ENCODE data around the gene RAI1. TPM values are rescaled to one million over a fixed set of nuclear protein-coding genes. Genes with fewer than 3 reads are reported as not detected.
A peak's percentile ranks its signal among the peaks of the same experiment; 100 is the strongest.

Gene RAI1
- total and polyA plus RNA-seq, 5 donors from 2014 or later = 0.80 to 11.4 (median 1.1) TPM

DNA sequence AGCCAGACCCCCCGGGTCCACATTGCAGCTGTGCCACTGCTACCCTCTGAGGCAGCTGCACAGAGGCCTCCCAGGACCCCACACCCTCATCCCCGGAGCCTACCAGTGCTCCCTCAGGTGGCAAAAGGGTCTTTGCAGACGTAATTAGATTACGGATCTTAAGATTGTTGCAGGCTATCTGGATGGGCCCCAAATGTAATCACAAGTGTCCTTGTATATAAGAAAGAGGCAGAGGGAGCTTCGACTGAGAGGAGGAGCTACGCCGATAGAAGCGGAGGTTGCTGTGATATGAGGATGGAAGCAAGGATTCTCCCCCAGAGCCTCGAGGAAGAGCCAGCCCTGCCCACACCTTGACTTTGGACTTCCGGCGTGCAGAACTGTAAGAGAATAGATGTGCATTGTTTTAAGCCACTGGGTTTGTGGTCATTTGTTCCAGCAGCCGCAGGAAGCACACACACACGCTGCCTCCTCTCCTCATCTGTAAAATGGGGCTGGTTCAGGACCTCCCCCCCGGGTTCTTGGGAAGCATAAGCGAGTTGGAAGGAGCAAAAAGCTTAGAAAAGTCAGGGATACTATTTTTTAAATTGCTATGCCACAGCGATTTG lies 10.5 kb upstream of the RAI1 start:
- no peak for ATAC-seq (ENCODE audit: low read depth in 2 of 2)
- H3K27me3 ChIP-seq (ENCODE audit: control insufficient read depth, insufficient read depth, low read length) = no peaks in the 10 kb centered on the region

DNA sequence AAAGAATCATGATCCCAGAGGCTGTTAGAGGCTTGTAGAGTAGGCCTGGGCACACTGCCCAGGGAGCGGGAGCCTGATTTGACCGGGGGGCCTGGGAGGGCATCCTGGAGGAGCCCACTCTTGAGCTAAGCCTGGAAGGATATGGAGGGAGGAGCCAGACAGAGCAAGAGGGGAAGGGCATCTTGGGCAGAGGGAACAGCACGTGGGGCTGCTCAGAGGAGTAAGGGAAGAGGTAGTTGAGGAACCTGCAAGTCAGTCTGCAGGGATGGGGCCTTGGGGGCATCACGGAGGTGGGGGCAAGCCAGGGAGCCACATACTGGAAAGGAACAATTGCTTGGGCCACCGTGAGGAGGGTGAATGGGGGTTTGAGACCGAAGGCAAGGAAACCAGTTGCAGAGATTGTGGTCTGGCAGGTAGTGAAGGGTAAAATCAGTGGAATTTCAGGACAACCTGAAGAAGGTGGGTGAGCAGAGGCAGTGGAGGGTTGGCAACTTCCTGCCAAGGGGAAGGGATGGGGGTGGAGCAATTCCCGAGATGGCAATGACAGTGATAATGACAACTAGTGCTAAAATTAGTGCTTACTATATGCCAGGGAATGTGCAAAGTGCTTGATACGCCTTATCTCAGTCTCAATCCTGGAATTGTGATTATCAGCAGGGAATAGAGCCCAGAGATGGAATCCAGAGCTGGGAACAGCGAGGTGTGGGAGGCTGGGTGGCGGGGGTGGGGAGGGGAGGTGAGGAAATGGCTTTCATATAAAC lies 9.7 kb upstream of the RAI1 start:
- H3K27ac Mint-ChIP-seq = no peak overlapping the region
- ATAC-seq (ENCODE audit: low read depth in 2 of 2) = no peak

More for the DNA sequence above, 10.5 kb upstream of the RAI1 start:
- no peak overlapping the region for H3K4me3 ChIP-seq (ENCODE audit: low read depth, low read length)
- H3K9me3 ChIP-seq (ENCODE audit: control insufficient read depth in 2 of 2, low read length in 2 of 2) = no peaks in the 10 kb centered on the region
- H3K9me3 Mint-ChIP-seq = no peaks in the 10 kb centered on the region
- no peak for DNase-seq
- H3K27me3 Mint-ChIP-seq = peaks cover 15% of the 10 kb centered on the region
- H3K36me3 ChIP-seq (ENCODE audit: control insufficient read depth, insufficient read depth, low read length) = no peaks in the 10 kb centered on the region
- no peaks in the 10 kb centered on the region for H3K4me1 ChIP-seq (ENCODE audit: control insufficient read depth, insufficient read depth, low read length, poor library complexity, severe bottlenecking)
- H3K4me3 Mint-ChIP-seq = peak overlapping the region in 1 of 4 donors; percentile 60
- H3K27ac ChIP-seq (ENCODE audit: insufficient read depth, low read length, poor library complexity, severe bottlenecking) = no peak overlapping the region
- no peak overlapping the region for H3K27ac Mint-ChIP-seq
- H3K4me1 Mint-ChIP-seq = peaks cover 0 to 8% (median 4%) of the 10 kb centered on the region in 4 donors
- H3K36me3 Mint-ChIP-seq = no peaks in the 10 kb centered on the region

DNA sequence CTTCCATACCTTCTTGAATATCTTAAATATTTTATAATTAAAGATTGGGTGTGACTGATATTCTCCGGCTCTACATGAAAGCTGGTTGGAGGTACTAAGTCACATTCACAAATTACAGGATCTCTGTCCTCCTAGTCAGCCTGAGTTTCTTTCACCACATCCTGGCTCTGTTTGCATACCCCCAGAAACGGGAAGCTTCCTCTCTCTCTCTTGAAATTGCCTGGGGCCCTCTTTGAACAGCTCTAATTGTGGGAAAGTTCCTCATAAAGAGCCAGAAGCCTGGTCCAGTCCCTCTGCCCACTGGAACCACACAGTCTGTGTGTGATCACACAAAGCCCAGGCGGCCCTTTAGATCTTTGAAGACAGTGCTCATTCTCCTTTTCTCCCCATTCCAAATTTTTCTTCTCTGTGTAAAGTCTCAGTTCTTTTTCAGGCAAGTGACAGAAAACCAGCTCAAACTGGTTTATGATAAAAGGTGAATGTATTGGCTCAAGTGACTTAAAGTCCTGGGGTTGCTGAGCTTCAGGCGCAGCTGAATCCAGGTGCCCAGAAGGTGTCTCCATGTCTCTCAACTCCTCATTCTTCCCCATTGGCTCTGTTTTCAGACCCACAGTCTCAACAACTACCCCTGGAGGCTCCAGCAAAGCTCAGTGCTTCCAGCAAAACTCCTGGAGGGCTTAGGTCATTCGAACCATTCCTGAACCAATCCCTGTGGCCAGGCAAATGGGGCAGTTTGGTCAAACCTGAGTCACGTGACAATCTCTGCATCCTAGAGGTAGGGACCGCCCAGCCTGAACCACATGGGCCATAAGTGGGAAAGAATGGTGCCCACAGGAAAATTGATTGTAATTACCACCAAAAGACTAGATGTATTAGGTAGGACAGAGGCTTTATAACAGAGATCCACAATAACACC lies 8.5 kb upstream of the RAI1 start:
- no peaks in the 10 kb centered on the region for H3K27me3 ChIP-seq (ENCODE audit: control insufficient read depth, insufficient read depth, low read length)
- H3K4me3 ChIP-seq (ENCODE audit: low read depth, low read length) = no peak overlapping the region
- H3K36me3 ChIP-seq (ENCODE audit: control insufficient read depth, insufficient read depth, low read length) = no peaks in the 10 kb centered on the region
- H3K4me3 Mint-ChIP-seq = no peak overlapping the region
- H3K9me3 ChIP-seq (ENCODE audit: control insufficient read depth in 2 of 2, low read length in 2 of 2) = no peaks in the 10 kb centered on the region
- peak in 1 of 3 donors; percentile 21 for DNase-seq
- H3K4me1 Mint-ChIP-seq = peaks cover 0 to 21% (median 13%) of the 10 kb centered on the region in 4 donors
- H3K36me3 Mint-ChIP-seq = no peaks in the 10 kb centered on the region
- H3K27me3 Mint-ChIP-seq = peaks cover 15% of the 10 kb centered on the region
- H3K9me3 Mint-ChIP-seq = no peaks in the 10 kb centered on the region
- no peak overlapping the region for H3K27ac ChIP-seq (ENCODE audit: insufficient read depth, low read length, poor library complexity, severe bottlenecking)
- peak overlapping the region in 1 of 3 donors; percentile 13 for H3K27ac Mint-ChIP-seq
- H3K4me1 ChIP-seq (ENCODE audit: control insufficient read depth, insufficient read depth, low read length, poor library complexity, severe bottlenecking) = peaks cover 7% of the 10 kb centered on the region
- no peak for ATAC-seq (ENCODE audit: low read depth in 2 of 2)

More for the DNA sequence above, 9.7 kb upstream of the RAI1 start:
- no peak for DNase-seq
- Histone ChIP-seq H3K36me3 (ENCODE audit: control insufficient read depth, insufficient read depth, low read length) (no peaks in the 10 kb centered on the region), H3K4me3 (ENCODE audit: low read depth, low read length) (no peak overlapping the region), H3K9me3 (ENCODE audit: control insufficient read depth in 2 of 2, low read length in 2 of 2) (no peaks in the 10 kb centered on the region), H3K4me1 (ENCODE audit: control insufficient read depth, insufficient read depth, low read length, poor library complexity, severe bottlenecking) (peaks cover 6% of the 10 kb centered on the region), H3K27me3 (ENCODE audit: control insufficient read depth, insufficient read depth, low read length) (no peaks in the 10 kb centered on the region), H3K27ac (ENCODE audit: insufficient read depth, low read length, poor library complexity, severe bottlenecking) (no peak overlapping the region)
- H3K36me3 Mint-ChIP-seq = no peaks in the 10 kb centered on the region
- H3K4me3 Mint-ChIP-seq = peak overlapping the region in 1 of 4 donors; percentile 60
- peaks cover 0 to 16% (median 9%) of the 10 kb centered on the region in 4 donors for H3K4me1 Mint-ChIP-seq
- no peaks in the 10 kb centered on the region for H3K9me3 Mint-ChIP-seq
- H3K27me3 Mint-ChIP-seq = peaks cover 15% of the 10 kb centered on the region

DNA sequence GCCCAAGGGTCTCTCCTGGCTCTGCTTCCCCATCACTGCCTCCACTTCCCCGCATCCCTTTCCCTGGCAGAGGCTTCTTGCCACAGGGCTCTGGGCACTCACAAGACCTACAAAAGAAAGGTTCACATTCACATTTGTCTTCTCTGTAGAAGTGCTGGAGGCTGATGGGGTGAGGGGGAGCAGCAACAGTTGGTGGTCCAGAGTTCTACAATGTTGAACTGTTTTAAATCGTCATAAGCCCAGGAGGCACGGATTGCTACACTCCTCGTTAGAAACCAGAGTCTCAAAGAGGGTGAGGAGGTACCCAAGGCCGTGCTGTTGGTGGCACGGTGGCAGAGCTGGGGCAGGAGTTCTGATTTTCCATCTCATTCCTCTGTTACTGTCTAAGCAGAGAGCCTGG lies 5.8 kb upstream of the RAI1 start:
- Mint-ChIP-seq H3K4me1 (peaks cover 0 to 22% (median 15%) of the 10 kb centered on the region in 4 donors), H3K27ac (peak overlapping the region in 1 of 3 donors; percentile 56), H3K9me3 (no peaks in the 10 kb centered on the region), H3K4me3 (peak overlapping the region in 1 of 4 donors; percentile 80), H3K27me3 (peaks cover 15% of the 10 kb centered on the region), H3K36me3 (no peaks in the 10 kb centered on the region)
- no peak overlapping the region for H3K4me3 ChIP-seq (ENCODE audit: low read depth, low read length)
- DNase-seq (no peak), ATAC-seq (ENCODE audit: low read depth in 2 of 2) (no peak)
- H3K4me1 ChIP-seq (ENCODE audit: control insufficient read depth, insufficient read depth, low read length, poor library complexity, severe bottlenecking) = peaks cover 7% of the 10 kb centered on the region
- H3K27ac ChIP-seq (ENCODE audit: insufficient read depth, low read length, poor library complexity, severe bottlenecking) = no peak overlapping the region
- no peaks in the 10 kb centered on the region for H3K27me3 ChIP-seq (ENCODE audit: control insufficient read depth, insufficient read depth, low read length)
- no peaks in the 10 kb centered on the region for H3K9me3 ChIP-seq (ENCODE audit: control insufficient read depth in 2 of 2, low read length in 2 of 2)
- H3K36me3 ChIP-seq (ENCODE audit: control insufficient read depth, insufficient read depth, low read length) = no peaks in the 10 kb centered on the region

DNA sequence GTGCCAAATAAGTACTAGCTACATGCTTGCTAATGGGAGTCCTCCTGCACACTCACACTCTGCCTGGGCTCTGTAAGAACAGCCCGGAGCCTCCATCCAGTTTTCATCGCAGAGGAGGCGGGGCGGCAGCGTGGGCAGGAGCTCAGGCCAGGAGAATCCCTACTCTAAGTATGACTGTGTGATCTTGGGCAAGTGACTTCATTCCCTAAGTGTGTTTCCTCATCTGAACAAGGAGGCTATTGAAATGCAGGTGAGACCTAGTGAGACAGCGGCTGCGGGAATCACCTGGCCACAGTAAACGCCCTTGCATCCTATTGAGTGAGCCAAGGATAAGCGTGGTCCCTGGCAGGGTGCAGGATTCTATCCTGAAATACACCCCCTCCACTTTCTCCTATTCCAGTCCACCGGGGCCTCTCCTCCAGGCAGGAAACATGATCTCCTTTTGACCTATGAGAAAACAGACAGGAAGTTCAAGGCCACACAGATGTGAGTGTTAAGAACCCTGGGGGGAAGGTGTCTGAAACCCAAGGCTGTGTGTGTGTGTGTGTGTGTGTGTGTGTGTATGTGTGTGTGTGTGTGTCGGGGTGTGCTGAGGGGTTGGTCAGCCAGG lies 5.2 kb upstream of the RAI1 start:
- no peaks in the 10 kb centered on the region for H3K9me3 ChIP-seq (ENCODE audit: control insufficient read depth in 2 of 2, low read length in 2 of 2)
- peaks cover 10% of the 10 kb centered on the region for H3K4me1 ChIP-seq (ENCODE audit: control insufficient read depth, insufficient read depth, low read length, poor library complexity, severe bottlenecking)
- Mint-ChIP-seq H3K9me3 (no peaks in the 10 kb centered on the region), H3K4me3 (peak overlapping the region in 3 of 4 donors; percentile 18 to 80 (median 80)), H3K27me3 (peaks cover 15% of the 10 kb centered on the region), H3K27ac (peak overlapping the region in 1 of 3 donors; percentile 31), H3K4me1 (peaks cover 0 to 27% (median 17%) of the 10 kb centered on the region in 4 donors), H3K36me3 (no peaks in the 10 kb centered on the region)
- peak in 1 of 2 donors; percentile 8 for ATAC-seq (ENCODE audit: low read depth in 2 of 2)
- no peaks in the 10 kb centered on the region for H3K36me3 ChIP-seq (ENCODE audit: control insufficient read depth, insufficient read depth, low read length)
- H3K27ac ChIP-seq (ENCODE audit: insufficient read depth, low read length, poor library complexity, severe bottlenecking) = no peak overlapping the region
- DNase-seq = peak in 1 of 3 donors; percentile 66
- no peak overlapping the region for H3K4me3 ChIP-seq (ENCODE audit: low read depth, low read length)
- H3K27me3 ChIP-seq (ENCODE audit: control insufficient read depth, insufficient read depth, low read length) = no peaks in the 10 kb centered on the region

DNA sequence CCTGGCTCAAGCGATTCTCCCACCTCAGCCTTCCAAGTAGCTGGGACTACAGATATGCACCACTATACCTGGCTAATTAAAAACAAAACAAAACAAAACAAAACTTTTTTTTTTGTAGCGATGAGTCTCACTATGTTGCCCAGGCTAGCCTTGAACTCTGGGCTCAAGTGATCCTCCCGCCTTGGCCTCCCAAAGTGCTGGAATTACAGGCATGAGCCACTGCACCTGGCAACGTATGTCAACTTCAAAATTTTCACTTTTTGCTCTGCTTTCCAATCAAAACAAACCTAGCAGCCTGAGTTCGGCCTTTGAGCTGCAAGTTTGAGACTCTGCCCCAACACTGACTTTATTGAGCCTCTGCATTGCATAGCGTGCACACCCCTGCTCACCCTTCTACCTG lies 4.5 kb upstream of the RAI1 start:
- Mint-ChIP-seq H3K36me3 (no peaks in the 10 kb centered on the region), H3K27me3 (peaks cover 15% of the 10 kb centered on the region), H3K4me1 (peaks cover 0 to 24% (median 17%) of the 10 kb centered on the region in 4 donors), H3K4me3 (peak overlapping the region in 2 of 4 donors; percentile 80), H3K27ac (peak overlapping the region; percentile 31 to 76 (median 52)), H3K9me3 (no peaks in the 10 kb centered on the region)
- H3K9me3 ChIP-seq (ENCODE audit: control insufficient read depth in 2 of 2, low read length in 2 of 2) = no peaks in the 10 kb centered on the region
- DNase-seq (no peak), ATAC-seq (ENCODE audit: low read depth in 2 of 2) (no peak)
- H3K4me3 ChIP-seq (ENCODE audit: low read depth, low read length) = no peak overlapping the region
- H3K36me3 ChIP-seq (ENCODE audit: control insufficient read depth, insufficient read depth, low read length) = no peaks in the 10 kb centered on the region
- no peak overlapping the region for H3K27ac ChIP-seq (ENCODE audit: insufficient read depth, low read length, poor library complexity, severe bottlenecking)
- no peaks in the 10 kb centered on the region for H3K27me3 ChIP-seq (ENCODE audit: control insufficient read depth, insufficient read depth, low read length)
- H3K4me1 ChIP-seq (ENCODE audit: control insufficient read depth, insufficient read depth, low read length, poor library complexity, severe bottlenecking) = peaks cover 11% of the 10 kb centered on the region

Data from CD4-positive, CD25-positive, alpha-beta regulatory T cell (primary cell).